Uterus (tissue), 2 donors: ENCODE measurements around the gene MBNL1.

Source experiments
- CTCF ChIP-seq, 4 experiments: fragments of 200-600 bp in 2 of 4; fragments of 450-650 bp in 2 of 4; sonication (generic) in 2 of 4; IDR thresholded peaks; one replicate each; pipeline ENCODE4 v1.5.1; 2016 to 2019; ENCODE audit warnings: antibody characterized with exemption in 4 of 4, mild to moderate bottlenecking in 2 of 4, moderate library complexity in 1 of 4
- POLR2A ChIP-seq, 2 donors: fragments of 450-650 bp; IDR thresholded peaks; one replicate each; pipeline ENCODE4 v1.6.1; 2016; ENCODE audit warnings: antibody characterized with exemption in 2 of 2, mild to moderate bottlenecking in 1 of 2, moderate library complexity in 1 of 2

DNA sequence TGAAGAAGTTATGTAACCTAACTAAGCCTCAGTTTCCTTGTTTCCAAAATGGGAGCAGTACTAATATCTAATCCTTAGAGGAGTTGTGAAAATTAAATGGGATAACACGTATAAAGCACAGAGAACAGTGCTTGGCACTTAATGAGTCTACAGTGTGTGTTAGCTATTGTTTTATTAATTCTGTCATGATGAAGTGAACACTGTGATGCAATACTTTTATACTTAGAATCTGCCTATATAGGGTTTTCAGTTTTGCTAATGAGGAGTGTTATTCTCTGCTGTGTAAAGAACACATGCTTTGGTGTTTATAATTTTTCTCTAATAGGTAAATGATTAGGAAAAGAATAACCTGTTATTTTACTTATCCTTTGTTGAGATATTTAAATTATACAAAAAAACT is 65.2 kb downstream of the MBNL1 start:
- TF ChIP-seq CTCF (IDR thresholded peaks at IDR 0.05) (no peak), POLR2A (IDR thresholded peaks at IDR 0.05) (no peak)
